Measurements from ENCODE around the gene ARHGEF40.
"Not testable (repeated sequence)": the region's sequence is repeated elsewhere in the genome, so short reads cannot be mapped to it uniquely, and the experiment has no call there.

The ARHGEF40 gene

GRCh38 chr14:21040370-21040925 lies 29.7 kb upstream of the ARHGEF40 start:
- no peak for FAIRE-seq

DNA sequence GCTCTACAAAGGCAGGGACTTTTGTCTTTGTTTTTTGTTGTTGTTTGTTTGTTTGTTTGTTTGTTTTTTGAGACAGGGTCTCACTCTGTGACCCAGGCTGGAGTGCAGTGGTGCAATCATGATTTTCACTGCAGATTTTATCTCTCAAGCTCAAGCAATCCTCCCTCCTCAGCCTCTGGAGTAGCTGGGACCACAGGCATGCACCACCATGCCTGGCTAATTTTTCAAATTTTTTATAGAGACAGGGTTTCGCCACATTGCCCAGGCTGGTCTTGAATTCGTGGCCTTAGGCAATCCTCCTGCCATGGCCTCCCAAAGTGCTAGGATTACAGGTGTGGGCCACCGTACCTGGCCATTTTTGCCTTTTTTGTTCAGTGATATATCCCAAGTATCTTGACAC lies 29.2 kb upstream of the ARHGEF40 start:
- not testable (repeated sequence) for FAIRE-seq

- FAIRE-seq, result no peak
Measured at GRCh38 chr14:21041676-21042433, 28.2 kb upstream of the ARHGEF40 start, which contains the start of gene RNASE7. Gene RNASE7 (plus strand): TSS chr14:21042362. CDS start chr14:21042993, 631 bp downstream.

- no peak for FAIRE-seq
Measured at GRCh38 chr14:21042918-21043317, 27.2 kb upstream of the ARHGEF40 start.

DNA sequence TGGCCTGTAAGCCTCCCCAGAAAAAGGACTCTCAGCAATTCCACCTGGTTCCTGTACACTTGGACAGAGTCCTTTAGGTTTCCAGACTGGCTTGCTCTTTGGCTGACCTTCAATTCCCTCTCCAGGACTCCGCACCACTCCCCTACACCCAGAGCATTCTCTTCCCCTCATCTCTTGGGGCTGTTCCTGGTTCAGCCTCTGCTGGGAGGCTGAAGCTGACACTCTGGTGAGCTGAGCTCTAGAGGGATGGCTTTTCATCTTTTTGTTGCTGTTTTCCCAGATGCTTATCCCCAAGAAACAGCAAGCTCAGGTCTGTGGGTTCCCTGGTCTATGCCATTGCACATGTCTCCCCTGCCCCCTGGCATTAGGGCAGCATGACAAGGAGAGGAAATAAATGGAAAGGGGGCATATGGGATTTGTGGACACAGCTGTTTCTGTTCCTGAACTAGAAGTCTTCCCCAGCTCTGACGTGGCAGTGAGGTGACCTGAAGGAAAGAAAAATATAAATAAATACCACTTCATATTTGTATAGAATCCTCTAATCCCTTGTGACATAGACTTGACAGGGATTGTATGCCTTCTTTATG lies 26.6 kb upstream of the ARHGEF40 start:
- FAIRE-seq, result no peak

DNA sequence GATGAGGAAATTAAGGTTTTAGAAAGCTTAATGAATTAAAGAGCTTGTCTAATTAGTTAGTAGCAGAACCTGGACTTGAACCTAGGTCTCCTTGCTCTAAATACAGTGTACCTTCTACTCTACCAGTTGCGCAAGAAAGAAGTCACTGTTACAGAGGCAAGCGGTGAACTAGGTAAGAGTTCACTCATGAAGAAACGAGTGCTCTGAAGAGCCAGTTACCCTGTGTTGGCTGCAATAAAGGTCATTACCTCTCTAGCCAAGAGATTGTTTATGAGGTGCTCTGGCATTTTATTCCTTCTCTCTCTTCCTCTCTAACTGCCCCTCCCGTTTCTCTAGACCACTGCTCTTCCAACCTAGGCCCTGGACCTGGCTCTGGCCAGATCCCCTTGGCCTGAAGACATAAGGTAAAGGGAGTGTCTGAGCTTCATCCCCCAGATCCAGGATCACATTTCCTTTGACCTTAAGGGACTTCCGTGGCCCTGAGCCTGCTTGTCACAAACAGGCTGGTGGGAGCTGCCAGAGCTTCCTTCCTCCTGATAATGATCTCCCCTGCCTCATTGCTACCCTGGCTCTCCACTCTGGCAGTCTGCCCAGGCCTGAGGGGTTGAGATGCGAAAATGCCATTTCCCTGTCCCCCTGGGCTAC lies 26.0 kb upstream of the ARHGEF40 start:
- no peak for FAIRE-seq

GRCh38 chr14:21047378-21047781 lies 22.7 kb upstream of the ARHGEF40 start:
- no peak for FAIRE-seq

DNA sequence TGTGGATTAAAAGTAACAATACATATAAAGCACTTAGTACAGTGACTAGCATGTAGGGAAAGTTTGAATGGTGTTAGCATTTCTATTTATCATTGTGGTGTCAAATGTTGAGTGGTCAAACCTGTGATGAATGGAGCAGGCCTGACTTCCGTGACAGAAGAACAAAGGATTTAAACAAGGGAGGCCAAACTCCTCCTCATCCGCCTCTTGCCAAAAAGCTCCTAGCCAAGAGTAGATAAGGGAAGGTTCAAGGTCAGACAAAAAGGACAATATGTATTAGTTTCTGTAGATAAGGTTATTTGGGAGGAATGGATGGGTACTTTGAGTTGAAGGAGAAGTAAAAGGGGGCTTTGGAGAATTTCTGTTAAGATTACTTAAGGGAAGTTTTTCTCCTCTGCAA lies 21.5 kb upstream of the ARHGEF40 start:
- no peak for FAIRE-seq

DNA sequence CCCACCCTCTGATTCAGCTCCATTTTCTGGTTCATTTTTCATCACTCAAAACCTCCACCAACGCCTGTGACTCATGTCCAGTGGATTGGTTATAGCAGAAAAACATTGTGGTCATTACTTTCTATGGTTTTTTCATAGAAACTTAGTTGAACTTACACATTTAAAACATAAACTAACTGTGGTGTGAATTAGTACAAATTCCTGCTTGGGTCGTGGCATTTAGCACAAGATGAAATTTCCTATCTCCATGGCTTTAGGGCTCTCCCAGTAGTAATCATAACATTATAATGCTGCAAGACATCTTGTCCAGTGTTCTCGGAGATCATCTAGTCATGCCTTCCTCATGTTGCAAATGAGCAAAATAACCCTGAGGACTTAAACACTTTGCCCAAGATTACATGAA lies 20.8 kb upstream of the ARHGEF40 start:
- no peak for FAIRE-seq

DNA sequence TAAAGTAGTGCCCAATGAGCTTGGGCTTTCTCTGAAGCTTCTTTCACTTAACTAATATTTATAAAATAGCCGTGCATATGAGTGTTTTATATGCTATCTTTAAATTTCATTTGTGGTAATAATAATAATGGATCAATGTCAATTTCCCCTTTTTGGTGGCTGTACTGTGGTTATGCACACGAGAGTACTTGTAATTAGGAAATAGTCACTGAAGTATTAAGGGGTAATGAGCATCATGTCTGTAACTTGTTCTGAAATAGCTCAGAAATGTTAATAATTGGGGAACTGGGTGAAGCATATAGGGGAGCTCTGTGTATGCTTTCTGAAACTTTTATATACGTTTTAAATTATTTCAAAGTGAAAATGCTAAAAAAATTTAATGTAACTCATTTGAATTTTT lies 19.5 kb upstream of the ARHGEF40 start:
- FAIRE-seq, result no peak

- FAIRE-seq, result no peak
Measured at GRCh38 chr14:21053184-21054122, 16.7 kb upstream of the ARHGEF40 start.

GRCh38 chr14:21054123-21054767 lies 15.9 kb upstream of the ARHGEF40 start:
- FAIRE-seq, result no peak

- FAIRE-seq, result no peak
Measured at GRCh38 chr14:21054768-21055145, 15.3 kb upstream of the ARHGEF40 start.

DNA sequence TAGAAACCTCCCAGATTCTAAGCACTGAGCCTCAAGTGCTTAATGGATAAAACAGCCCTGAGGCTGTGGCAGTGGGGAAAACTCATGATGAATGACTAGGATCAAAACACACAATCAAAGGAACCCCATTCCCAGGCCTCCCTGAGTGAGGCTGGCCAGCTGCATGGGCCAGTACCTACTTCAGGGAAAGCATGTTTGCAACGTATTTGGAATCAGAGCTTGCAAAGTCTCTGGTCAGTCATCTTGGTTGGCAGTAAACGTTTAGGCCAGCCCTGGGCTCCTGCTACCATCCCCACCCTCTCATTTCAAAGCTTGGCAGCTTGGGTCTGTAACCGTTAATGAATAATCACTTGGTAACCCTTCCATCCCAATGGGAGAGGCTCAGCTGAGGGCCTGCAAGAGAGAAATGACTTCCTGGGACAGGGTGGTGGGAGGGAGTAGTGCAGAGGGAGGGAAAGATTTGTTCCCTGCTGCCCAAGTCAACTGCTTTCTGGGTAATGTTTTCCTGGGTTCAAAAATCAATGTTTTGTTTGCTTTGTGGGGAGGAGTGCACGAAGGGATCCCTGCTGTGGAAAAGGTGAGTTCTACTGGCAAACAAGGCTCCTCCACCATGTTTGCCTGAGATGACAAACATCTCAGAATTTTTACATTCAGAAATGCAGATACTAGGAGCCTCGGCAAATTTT lies 14.5 kb upstream of the ARHGEF40 start:
- FAIRE-seq, result no peak

DNA sequence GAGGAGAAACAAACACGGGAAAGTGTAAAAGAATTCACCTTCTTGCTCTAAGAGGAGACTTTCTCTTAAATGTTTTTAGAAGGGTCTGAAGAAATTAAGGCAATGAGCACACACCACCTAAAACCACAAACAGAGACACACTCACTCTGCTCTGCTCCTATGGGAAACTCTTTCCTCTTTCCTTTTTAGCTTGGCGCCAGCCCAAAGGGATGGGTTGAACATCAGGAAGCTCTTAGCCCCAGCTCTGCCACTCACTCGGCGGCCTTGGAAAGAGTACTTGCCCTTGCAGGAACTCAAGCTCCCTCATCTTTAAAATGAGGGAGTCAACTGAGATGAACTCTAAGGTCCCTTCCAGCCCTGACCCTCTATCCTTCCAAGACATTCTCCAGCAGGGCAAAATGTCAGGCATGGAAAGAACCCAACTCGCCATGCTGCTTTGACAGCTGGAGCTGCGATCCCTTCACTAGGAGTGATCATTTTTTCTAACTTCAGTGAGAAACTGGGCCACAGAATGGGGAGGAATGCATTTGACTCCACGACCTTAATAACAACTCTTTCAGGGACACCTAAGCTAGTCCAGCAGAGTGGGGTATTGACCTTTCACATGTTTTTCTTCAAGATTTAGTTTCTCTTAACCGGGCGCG lies 13.5 kb upstream of the ARHGEF40 start:
- FAIRE-seq, result no peak

DNA sequence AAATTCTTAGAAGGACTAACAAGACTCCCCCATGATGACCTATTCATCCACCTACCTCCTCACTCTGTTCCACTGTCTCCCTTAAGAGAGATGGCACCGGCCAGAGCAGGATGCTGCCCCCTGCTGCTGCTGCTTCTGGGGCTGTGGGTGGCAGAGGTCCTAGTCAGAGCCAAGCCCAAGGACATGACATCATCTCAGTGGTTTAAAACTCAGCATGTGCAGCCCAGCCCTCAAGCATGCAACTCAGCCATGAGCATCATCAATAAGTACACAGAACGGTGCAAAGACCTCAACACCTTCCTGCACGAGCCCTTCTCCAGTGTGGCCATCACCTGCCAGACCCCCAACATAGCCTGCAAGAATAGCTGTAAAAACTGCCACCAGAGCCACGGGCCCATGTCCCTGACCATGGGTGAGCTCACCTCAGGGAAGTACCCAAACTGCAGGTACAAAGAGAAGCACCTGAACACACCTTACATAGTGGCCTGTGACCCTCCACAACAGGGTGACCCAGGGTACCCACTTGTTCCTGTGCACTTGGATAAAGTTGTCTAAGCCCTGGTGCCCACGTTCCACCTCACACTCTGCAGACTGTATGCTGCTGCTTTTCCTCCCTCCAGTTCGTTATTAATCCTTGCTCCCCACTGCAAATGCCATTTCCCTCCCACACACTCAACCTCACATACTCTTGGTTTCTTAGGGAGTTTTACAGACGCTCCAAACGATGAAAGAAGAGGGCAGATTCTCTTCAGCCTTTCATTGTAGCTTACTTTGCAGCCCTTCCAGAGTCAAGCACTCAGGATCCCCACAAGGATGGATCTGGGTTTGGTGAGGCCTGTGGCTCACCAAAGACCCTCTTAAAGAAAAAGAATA lies 12.1 kb upstream of the ARHGEF40 start, which contains the start of gene RNASE8:
RNASE8 (plus strand) TSS at position 20 of the 873 bp plus-strand sequence; CDS start at position 91, 71 bp downstream.
- FAIRE-seq, result no peak

DNA sequence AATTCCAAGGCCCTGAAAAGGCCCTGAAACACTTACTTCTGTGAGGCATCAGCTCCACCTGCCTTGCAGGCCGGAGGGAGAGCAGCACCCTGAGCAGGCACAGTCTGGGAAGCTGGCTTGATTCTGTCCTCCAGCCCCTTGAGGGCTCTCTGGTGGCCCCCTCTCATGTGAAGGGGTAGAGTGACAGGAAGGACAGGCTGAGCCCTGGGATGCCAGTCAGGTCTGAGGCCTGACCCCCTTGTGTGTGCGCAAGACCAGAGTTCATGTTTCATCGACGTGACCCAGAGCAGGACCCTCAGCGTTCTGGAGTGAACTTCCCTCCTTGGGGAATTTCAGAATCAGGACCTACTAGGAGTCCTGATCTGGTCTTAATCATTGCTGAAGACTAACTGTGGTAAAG lies 11.2 kb upstream of the ARHGEF40 start:
- FAIRE-seq, result no peak

GRCh38 chr14:21059842-21060613 lies 10.1 kb upstream of the ARHGEF40 start:
- FAIRE-seq, result no peak
